Mesendoderm (in vitro differentiated cells): ENCODE measurements around the gene PARVA.

Experiments
- DNase-seq: peaks from one replicate; pipeline ENCODE4 v3.0.0; 2013
- H2AK5ac ChIP-seq: 2 replicates; pipeline ENCODE4 v1.6.1; 2013; ENCODE audit warnings: low read length, inconsistent platforms
- H2BK120ac ChIP-seq: 2 replicates; pipeline ENCODE4 v1.6.1; 2013; ENCODE audit warnings: low read depth, mild to moderate bottlenecking, low read length, moderate library complexity, mixed read lengths
- H2BK15ac ChIP-seq: replicated peaks from 2 replicates; pipeline ENCODE4 v1.6.1; 2013; ENCODE audit warnings: low read depth, mild to moderate bottlenecking, moderate library complexity
- H2BK5ac ChIP-seq: 2 replicates; pipeline ENCODE4 v1.6.1; 2013; ENCODE audit warnings: low read length, inconsistent platforms
- H3K18ac ChIP-seq: 2 replicates; pipeline ENCODE4 v1.6.1; 2013; ENCODE audit warnings: mild to moderate bottlenecking, low read length, mixed read lengths
- H3K23ac ChIP-seq: one replicate; pipeline ENCODE4 v1.6.1; 2013; ENCODE audit warnings: low read length
- H3K27ac ChIP-seq: 2 replicates; pipeline ENCODE4 v1.5.1; 2013; ENCODE audit warnings: low read depth, mild to moderate bottlenecking, inconsistent platforms, low read length, moderate library complexity
- H3K27me3 ChIP-seq: 2 replicates; pipeline ENCODE4 v1.6.1; 2013; ENCODE audit warnings: low read length, control low read depth, mild to moderate bottlenecking, inconsistent platforms; ENCODE audit not compliant: insufficient read depth, poor library complexity
- H3K36me3 ChIP-seq: 2 replicates; pipeline ENCODE4 v1.6.1; 2013; ENCODE audit warnings: low read length, inconsistent platforms; ENCODE audit not compliant: control insufficient read depth, insufficient read depth
- H3K4ac ChIP-seq: one replicate; pipeline ENCODE4 v1.6.1; 2013; ENCODE audit warnings: low read depth, mild to moderate bottlenecking, low read length, moderate library complexity
- H3K4me1 ChIP-seq: 2 replicates; pipeline ENCODE4 v1.6.1; 2013; ENCODE audit warnings: low read depth, low read length, inconsistent platforms; ENCODE audit not compliant: control insufficient read depth
- H3K4me2 ChIP-seq: 2 replicates; pipeline ENCODE4 v1.6.1; 2013; ENCODE audit warnings: low read length
- H3K4me3 ChIP-seq: 2 replicates; pipeline ENCODE4 v1.5.1; 2013; ENCODE audit warnings: mild to moderate bottlenecking, low read length
- H3K56ac ChIP-seq: one replicate; pipeline ENCODE4 v1.6.1; 2013; ENCODE audit warnings: low read length
- H3K79me1 ChIP-seq: 2 replicates; pipeline ENCODE4 v1.6.1; 2013; ENCODE audit warnings: low read length, inconsistent platforms
- H3K79me2 ChIP-seq: 2 replicates; pipeline ENCODE4 v1.6.1; 2013; ENCODE audit warnings: mild to moderate bottlenecking, low read length; ENCODE audit not compliant: control insufficient read depth, insufficient read depth
- H3K9ac ChIP-seq: 2 replicates; pipeline ENCODE4 v1.6.1; 2013; ENCODE audit warnings: low read length, inconsistent platforms
- H4K5ac ChIP-seq: one replicate; pipeline ENCODE4 v1.6.1; 2013; ENCODE audit warnings: low read length
- H4K8ac ChIP-seq: one replicate; pipeline ENCODE4 v1.6.1; 2013; ENCODE audit warnings: low read depth, mild to moderate bottlenecking, control low read depth, low read length, moderate library complexity
- WGBS: extraction: QIAGEN DNeasy Blood & Tissue Kit; methylation state at CpG from one replicate; pipeline ENCODE4 v1.1.7; 2013; ENCODE audit warnings: low lambda C conversion rate, missing lambda C conversion rate; ENCODE audit not compliant: insufficient coverage; ENCODE audit errors: extremely low coverage; 5-methylcytosine and 5-hydroxymethylcytosine counted together

PARVA gene

GRCh38 chr11:12386745-12387144 lies 9.4 kb downstream of the PARVA start:
- Histone ChIP-seq H3K79me2 (peaks cover 1% of the 10 kb centered on the region), H3K4me1 (peaks cover 6% of the 10 kb centered on the region), H4K5ac (no peak overlapping the region), H3K36me3 (no peaks in the 10 kb centered on the region), H3K4ac (no peak overlapping the region), H3K4me2 (no peak overlapping the region), H4K8ac (no peak overlapping the region), H3K56ac (no peak overlapping the region), H2AK5ac (no peak overlapping the region), H2BK120ac (no peak overlapping the region), H2BK5ac (no peak overlapping the region), H3K4me3 (no peak overlapping the region), H3K18ac (no peak overlapping the region), H3K79me1 (peaks cover 3% of the 10 kb centered on the region), H3K27ac (no peak overlapping the region), H2BK15ac (no peak overlapping the region), H3K23ac (no peak overlapping the region), H3K27me3 (no peaks in the 10 kb centered on the region), H3K9ac (no peak overlapping the region)
- no CpG with 5 or more reads among the region's 2 CpGs for WGBS
- DNase-seq: no peak

GRCh38 chr11:12388173-12388572 lies 10.8 kb downstream of the PARVA start:
- no peaks in the 10 kb centered on the region for H3K27me3 ChIP-seq
- WGBS: no CpG with 5 or more reads among the region's 3 CpGs
- H3K27ac ChIP-seq: no peak overlapping the region
- H3K18ac ChIP-seq: no peak overlapping the region
- no peak overlapping the region for H2BK5ac ChIP-seq
- no peak overlapping the region for H2BK120ac ChIP-seq
- H2BK15ac ChIP-seq: no peak overlapping the region
- peaks cover 1% of the 10 kb centered on the region for H3K79me2 ChIP-seq
- H2AK5ac ChIP-seq: no peak overlapping the region
- H3K9ac ChIP-seq: no peak overlapping the region
- peaks cover 1% of the 10 kb centered on the region for H3K79me1 ChIP-seq
- DNase-seq: no peak
- H3K4me3 ChIP-seq: no peak overlapping the region
- no peak overlapping the region for H3K4ac ChIP-seq
- no peak overlapping the region for H4K8ac ChIP-seq
- no peak overlapping the region for H3K4me2 ChIP-seq
- no peaks in the 10 kb centered on the region for H3K36me3 ChIP-seq
- H3K56ac ChIP-seq: no peak overlapping the region
- peaks cover 6% of the 10 kb centered on the region for H3K4me1 ChIP-seq
- H3K23ac ChIP-seq: no peak overlapping the region
- H4K5ac ChIP-seq: no peak overlapping the region

- no peak for DNase-seq
- Histone ChIP-seq H4K5ac (no peak overlapping the region), H3K27me3 (no peaks in the 10 kb centered on the region), H3K36me3 (no peaks in the 10 kb centered on the region), H4K8ac (no peak overlapping the region), H3K23ac (no peak overlapping the region), H2BK5ac (no peak overlapping the region), H3K4me3 (no peak overlapping the region), H2BK120ac (no peak overlapping the region), H3K4ac (no peak overlapping the region), H3K4me1 (peaks cover 6% of the 10 kb centered on the region), H2AK5ac (no peak overlapping the region), H3K4me2 (no peak overlapping the region), H3K79me2 (peaks cover 1% of the 10 kb centered on the region), H3K56ac (no peak overlapping the region), H3K18ac (no peak overlapping the region), H2BK15ac (no peak overlapping the region), H3K79me1 (peaks cover 6% of the 10 kb centered on the region), H3K27ac (no peak overlapping the region), H3K9ac (no peak overlapping the region)
- no CpG with 5 or more reads among the region's 2 CpGs for WGBS
Observed at GRCh38 chr11:12388939-12389670, 11.7 kb downstream of the PARVA start.

GRCh38 chr11:12389676-12390657 lies 12.6 kb downstream of the PARVA start:
- no CpG with 5 or more reads among the region's 10 CpGs for WGBS
- no peak overlapping the region for H2BK120ac ChIP-seq

DNA sequence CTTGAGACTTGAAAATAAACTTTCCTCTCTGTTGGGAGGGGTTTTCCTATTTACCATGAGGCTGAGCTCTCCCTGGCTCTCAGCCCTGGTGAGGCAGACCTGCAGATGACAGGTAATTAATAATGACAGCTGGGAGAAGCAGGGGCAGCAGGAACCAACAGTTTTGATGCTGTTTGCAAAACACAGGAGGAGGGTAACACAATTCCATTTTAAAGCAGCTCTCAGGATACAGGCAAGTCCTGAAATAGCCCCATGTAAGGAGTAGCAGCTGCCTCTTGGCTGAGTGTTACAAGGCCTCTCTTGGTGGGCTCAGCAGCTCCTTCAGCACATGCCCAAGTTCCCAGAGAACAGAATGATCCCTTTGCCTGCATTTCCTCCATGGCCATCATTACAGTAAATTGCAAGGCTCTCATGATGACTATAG lies 13.3 kb downstream of the PARVA start:
- H3K79me2 ChIP-seq: no peaks in the 10 kb centered on the region
- no peak overlapping the region for H4K8ac ChIP-seq
- H3K4me2 ChIP-seq: no peak overlapping the region
- no peak overlapping the region for H2AK5ac ChIP-seq
- no peak overlapping the region for H3K4me3 ChIP-seq
- no peak overlapping the region for H3K9ac ChIP-seq
- no peak overlapping the region for H2BK120ac ChIP-seq
- no peak overlapping the region for H3K4ac ChIP-seq
- H3K4me1 ChIP-seq: peaks cover 6% of the 10 kb centered on the region
- H3K27ac ChIP-seq: no peak overlapping the region
- no peaks in the 10 kb centered on the region for H3K36me3 ChIP-seq
- no peak for DNase-seq
- peaks cover 6% of the 10 kb centered on the region for H3K79me1 ChIP-seq
- H2BK5ac ChIP-seq: no peak overlapping the region
- no peak overlapping the region for H2BK15ac ChIP-seq
- H3K18ac ChIP-seq: no peak overlapping the region
- no peak overlapping the region for H4K5ac ChIP-seq
- H3K56ac ChIP-seq: no peak overlapping the region
- H3K27me3 ChIP-seq: no peaks in the 10 kb centered on the region
- no peak overlapping the region for H3K23ac ChIP-seq

More at GRCh38 chr11:12389676-12390657, 12.6 kb downstream of the PARVA start:
- Histone ChIP-seq H3K4me3 (no peak overlapping the region), H3K23ac (no peak overlapping the region), H3K79me1 (peaks cover 6% of the 10 kb centered on the region), H3K79me2 (no peaks in the 10 kb centered on the region), H2BK15ac (no peak overlapping the region), H3K4me2 (no peak overlapping the region), H4K5ac (no peak overlapping the region), H3K27me3 (no peaks in the 10 kb centered on the region), H3K18ac (no peak overlapping the region), H3K4ac (no peak overlapping the region), H3K9ac (no peak overlapping the region), H2BK5ac (no peak overlapping the region), H2AK5ac (no peak overlapping the region), H3K27ac (no peak overlapping the region), H4K8ac (no peak overlapping the region), H3K36me3 (no peaks in the 10 kb centered on the region), H3K56ac (no peak overlapping the region), H3K4me1 (peaks cover 6% of the 10 kb centered on the region)
- no peak for DNase-seq
